Skeletal muscle tissue (tissue), 4 donors: ENCODE data around the gene SRP68. TPM values are rescaled to one million over a fixed set of nuclear protein-coding genes. Genes with fewer than 3 reads are reported as not detected.

ENCODE experiments used
- H3K27ac ChIP-seq: one replicate; pipeline ENCODE4 v1.7.0; 2013; ENCODE audit warnings: mild to moderate bottlenecking, low read depth, low read length, inconsistent platforms
- H3K27me3 ChIP-seq, 3 donors: one replicate each; pipeline ENCODE4 v1.7.0; 2013; ENCODE audit warnings: low read length in 3 of 3; ENCODE audit not compliant: control insufficient read depth in 3 of 3, insufficient read depth in 3 of 3
- H3K36me3 ChIP-seq, 3 donors: one replicate each; pipeline ENCODE4 v1.7.0; 2013; ENCODE audit warnings: low read length in 3 of 3; ENCODE audit not compliant: control insufficient read depth in 3 of 3, insufficient read depth in 3 of 3
- H3K4me1 ChIP-seq, 3 donors: one replicate each; pipeline ENCODE4 v1.7.0; 2013; ENCODE audit warnings: low read length in 3 of 3, mild to moderate bottlenecking in 3 of 3; ENCODE audit not compliant: control insufficient read depth in 3 of 3, insufficient read depth in 3 of 3
- H3K4me3 ChIP-seq, 3 donors: one replicate each; pipeline ENCODE4 v1.7.0; 2013; ENCODE audit warnings: low read length in 3 of 3
- H3K9ac ChIP-seq, 3 donors: one replicate each; pipeline ENCODE4 v1.7.0; 2013; ENCODE audit warnings: low read length in 3 of 3, mild to moderate bottlenecking in 3 of 3, moderate library complexity in 2 of 3, low read depth in 1 of 3
- H3K9me3 ChIP-seq, 3 donors: one replicate each; pipeline ENCODE4 v1.7.0; 2013; ENCODE audit warnings: low read length in 3 of 3; ENCODE audit not compliant: control insufficient read depth in 3 of 3
- total RNA-seq: library from RNA; depleted of rRNA; stranded (reverse); fragments of >200 nt; gene quantifications from one replicate; pipeline ENCODE4 v1.2.3, GENCODE V29; 2014
- donor health status: Osteomylitis.

The SRP68 gene
- total RNA-seq, 1 donor from 2014 or later: 41.8 TPM

DNA sequence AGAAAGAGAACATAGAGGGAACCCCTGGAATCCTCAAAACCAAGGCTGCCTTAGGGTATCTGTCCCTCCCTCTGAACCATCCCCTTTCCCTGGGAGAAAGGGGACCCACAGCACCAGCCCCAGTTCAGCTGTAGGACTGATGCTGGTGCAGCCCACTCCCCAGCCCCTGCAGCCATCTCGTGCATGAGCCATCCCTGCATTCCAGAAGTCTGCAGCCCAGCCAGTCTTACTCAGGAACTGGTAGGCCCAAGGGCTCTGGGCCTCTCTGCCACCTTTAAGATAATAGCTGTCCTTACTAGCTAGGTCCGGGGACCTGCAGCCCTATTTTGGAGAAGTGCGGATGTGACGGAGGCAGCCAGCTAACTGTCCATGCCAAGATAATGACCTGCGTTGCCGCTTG, 39.2 kb downstream of the SRP68 start:
- H3K36me3 ChIP-seq: peaks cover 4 to 6% (median 5%) of the 10 kb centered on the region in 3 donors
- no peak overlapping the region for H3K9ac ChIP-seq
- peaks cover 0 to 6% (median 0%) of the 10 kb centered on the region in 3 donors for H3K27me3 ChIP-seq
- H3K4me1 ChIP-seq: peaks cover 0 to 2% (median 0%) of the 10 kb centered on the region in 3 donors
- no peaks in the 10 kb centered on the region for H3K9me3 ChIP-seq
- H3K27ac ChIP-seq: no peak overlapping the region
- no peak overlapping the region for H3K4me3 ChIP-seq

DNA sequence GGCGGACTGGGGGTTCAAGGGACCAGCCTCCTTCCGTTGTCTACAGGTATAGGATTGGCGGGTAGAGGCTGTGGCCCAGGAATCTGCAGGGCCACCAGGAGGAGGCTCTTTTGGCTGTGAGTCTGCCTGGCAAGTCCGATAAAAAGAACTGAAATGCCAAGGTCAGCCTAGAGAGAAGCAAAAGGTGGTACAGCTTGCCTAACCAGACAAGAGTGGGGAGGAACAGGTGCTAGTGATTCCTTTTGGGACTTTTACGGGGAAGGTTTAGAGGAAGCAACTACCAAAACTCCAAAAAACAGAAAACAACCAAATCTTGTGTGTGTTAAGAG, 39.6 kb downstream of the SRP68 start:
- H3K9me3 ChIP-seq: no peaks in the 10 kb centered on the region
- peaks cover 2% of the 10 kb centered on the region in 3 donors for H3K36me3 ChIP-seq
- no peak overlapping the region for H3K9ac ChIP-seq
- peaks cover 0 to 2% (median 0%) of the 10 kb centered on the region in 3 donors for H3K4me1 ChIP-seq
- peaks cover 0 to 6% (median 0%) of the 10 kb centered on the region in 3 donors for H3K27me3 ChIP-seq
- no peak overlapping the region for H3K4me3 ChIP-seq
- H3K27ac ChIP-seq: no peak overlapping the region

DNA sequence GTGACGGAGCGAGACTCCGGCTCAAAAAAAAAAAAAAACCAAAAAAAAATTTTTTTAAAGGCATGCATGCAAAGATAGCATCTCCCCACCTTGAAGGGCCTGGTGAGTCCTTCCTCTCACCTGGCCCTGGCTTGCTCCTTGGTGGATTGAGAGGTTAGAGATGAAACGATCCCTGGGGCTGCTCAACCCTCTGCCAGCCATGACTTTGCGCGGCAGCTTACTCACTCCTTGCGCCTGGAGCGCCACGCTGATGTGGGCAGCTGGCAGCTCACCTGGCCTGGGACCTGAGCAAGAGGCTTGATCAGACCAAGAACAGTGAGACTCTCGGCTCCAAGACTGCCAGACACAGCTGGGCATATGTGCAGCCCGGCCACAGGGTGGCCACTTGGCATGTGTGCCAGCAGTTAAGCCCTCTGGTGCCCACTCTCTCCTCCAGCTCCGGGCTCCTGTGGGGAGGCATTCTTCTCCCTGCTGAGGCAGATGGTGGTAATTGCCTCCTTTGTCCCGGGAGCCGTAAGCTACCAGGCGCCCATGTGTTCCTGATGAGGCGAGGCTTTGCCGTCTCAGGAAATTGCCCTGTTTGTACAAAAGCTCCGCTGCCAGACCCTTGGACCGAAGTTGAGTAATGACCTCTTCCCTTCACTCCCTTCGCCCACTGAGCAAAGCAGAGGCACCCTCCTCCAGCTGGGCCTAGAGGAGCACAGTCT, 40.1 kb downstream of the SRP68 start:
- Histone ChIP-seq H3K27me3 (peaks cover 0 to 6% (median 0%) of the 10 kb centered on the region in 3 donors), H3K4me1 (peaks cover 0 to 2% (median 0%) of the 10 kb centered on the region in 3 donors), H3K4me3 (no peak overlapping the region), H3K27ac (no peak overlapping the region), H3K9me3 (no peaks in the 10 kb centered on the region), H3K36me3 (no peaks in the 10 kb centered on the region), H3K9ac (no peak overlapping the region)

DNA sequence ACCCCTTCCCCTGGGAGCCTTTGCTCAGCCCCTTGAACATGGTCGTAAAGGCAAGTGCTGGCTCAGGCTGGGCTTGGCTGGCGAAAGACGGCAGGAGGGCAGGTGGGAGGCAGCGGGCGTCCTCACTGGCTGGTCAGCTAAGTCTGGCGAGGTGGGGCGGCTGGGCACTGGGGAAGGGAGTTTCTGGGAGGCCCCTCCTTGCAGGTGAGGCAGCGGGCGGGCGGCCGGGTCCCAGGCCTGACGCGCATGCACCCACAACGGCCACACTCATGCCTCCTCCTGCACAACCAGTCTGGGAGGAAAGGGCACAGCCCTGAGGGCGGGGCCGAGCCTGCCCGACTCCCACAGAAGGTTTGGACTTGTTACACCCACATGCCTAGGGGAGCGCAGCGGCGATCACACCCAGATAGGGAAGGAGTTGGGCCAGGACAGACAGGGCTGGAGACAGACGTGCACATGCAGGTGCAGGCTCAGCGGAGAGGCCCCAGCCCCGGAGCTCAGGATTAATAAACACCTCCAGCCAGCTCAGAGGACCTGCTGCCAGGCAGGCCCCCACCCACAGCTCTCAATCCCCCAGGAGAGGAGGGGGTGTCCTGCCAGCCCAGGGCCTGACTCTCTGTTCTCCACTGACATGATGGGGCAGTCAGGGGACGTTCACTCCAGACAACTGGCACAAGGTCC, 45.0 kb downstream of the SRP68 start, which contains the start of gene EVPL:
EVPL (minus strand) TSS at position 148 of the 681 bp plus-strand sequence; CDS start at position 40, 108 bp downstream.
- H3K4me1 ChIP-seq: no peaks in the 10 kb centered on the region
- H3K4me3 ChIP-seq: no peak within 1 kb of the TSS
- no peak within 1 kb of the TSS for H3K9ac ChIP-seq
- peaks cover 0 to 9% (median 5%) of the 10 kb centered on the region in 3 donors for H3K27me3 ChIP-seq
- no peaks in the 10 kb centered on the region for H3K9me3 ChIP-seq
- H3K27ac ChIP-seq: no peak within 1 kb of the TSS
- no peaks in the 10 kb centered on the region for H3K36me3 ChIP-seq

DNA sequence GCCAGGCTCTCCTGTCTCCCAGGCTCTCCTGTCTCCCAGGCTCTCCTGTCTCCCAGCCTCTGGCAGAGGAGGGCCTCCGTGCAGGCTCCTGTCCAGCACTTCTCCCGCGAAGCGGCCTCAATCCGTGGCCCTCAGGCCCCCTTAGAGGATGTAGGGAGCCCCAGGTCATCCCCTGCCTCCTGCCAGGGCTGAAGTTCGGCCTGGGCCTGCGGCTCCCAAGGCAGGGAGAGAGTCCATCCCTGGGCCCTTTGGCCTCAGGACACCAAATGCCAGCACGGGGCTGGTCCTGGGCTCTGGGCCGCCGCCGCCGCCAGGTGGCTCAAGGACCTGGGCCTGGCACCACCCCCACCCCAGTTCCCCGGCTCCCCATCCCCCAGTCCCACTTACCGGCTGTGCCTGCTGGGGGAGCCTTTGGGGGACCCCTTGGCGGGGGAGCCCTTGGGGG, 45.6 kb downstream of the SRP68 start:
- H3K4me3 ChIP-seq: no peak overlapping the region
- H3K4me1 ChIP-seq: no peaks in the 10 kb centered on the region
- H3K27me3 ChIP-seq: peaks cover 0 to 9% (median 5%) of the 10 kb centered on the region in 3 donors
- H3K9me3 ChIP-seq: no peaks in the 10 kb centered on the region
- no peak overlapping the region for H3K27ac ChIP-seq
- H3K9ac ChIP-seq: no peak overlapping the region
- H3K36me3 ChIP-seq: no peaks in the 10 kb centered on the region

DNA sequence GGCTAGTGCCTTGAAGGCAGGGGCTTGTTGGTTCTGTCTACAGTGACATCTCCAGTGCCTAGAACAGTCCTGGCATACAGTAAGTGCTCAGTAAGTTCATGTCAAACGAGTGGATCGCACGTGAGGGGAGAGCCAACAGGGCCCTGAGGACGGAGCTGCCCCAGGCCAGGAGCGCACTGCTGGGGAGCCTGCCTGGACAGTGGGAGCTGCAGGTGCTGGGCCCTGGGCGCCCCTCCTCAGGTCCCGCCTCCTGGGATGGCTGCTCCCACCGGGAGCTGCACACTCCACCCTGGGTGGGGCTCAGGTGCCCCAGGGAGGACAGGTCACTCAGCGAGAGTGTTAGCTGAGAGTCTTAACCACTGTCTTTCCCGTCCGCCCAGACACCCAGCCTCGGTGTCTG, 47.0 kb downstream of the SRP68 start:
- Histone ChIP-seq H3K36me3 (no peaks in the 10 kb centered on the region), H3K27me3 (peaks cover 0 to 9% (median 5%) of the 10 kb centered on the region in 3 donors), H3K9me3 (no peaks in the 10 kb centered on the region), H3K4me3 (no peak overlapping the region), H3K4me1 (no peaks in the 10 kb centered on the region), H3K9ac (no peak overlapping the region), H3K27ac (no peak overlapping the region)

DNA sequence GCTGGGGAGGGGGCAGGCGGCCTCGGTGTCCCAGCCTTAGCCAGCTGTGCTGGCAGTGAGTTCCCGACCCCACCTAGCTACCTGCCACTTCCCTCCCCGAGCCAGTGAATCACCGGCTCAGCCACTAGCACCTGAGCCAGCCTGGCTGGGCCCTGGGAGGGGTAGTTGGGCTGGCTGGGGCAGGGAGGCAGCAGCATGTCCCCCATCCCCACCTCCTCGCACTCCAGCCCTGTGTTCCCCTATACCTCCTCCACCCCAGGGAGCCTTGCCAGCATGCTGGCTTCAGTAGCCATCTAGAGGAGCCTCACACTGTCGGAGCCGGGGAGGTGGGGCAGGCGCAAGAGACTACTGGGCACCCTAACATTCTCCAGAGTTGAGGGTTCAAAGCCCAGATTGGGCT, 48.0 kb downstream of the SRP68 start:
- H3K27me3 ChIP-seq: peaks cover 0 to 10% (median 5%) of the 10 kb centered on the region in 3 donors
- no peaks in the 10 kb centered on the region for H3K4me1 ChIP-seq
- no peak overlapping the region for H3K9ac ChIP-seq
- H3K9me3 ChIP-seq: no peaks in the 10 kb centered on the region
- H3K27ac ChIP-seq: no peak overlapping the region
- H3K36me3 ChIP-seq: no peaks in the 10 kb centered on the region
- H3K4me3 ChIP-seq: no peak overlapping the region

DNA sequence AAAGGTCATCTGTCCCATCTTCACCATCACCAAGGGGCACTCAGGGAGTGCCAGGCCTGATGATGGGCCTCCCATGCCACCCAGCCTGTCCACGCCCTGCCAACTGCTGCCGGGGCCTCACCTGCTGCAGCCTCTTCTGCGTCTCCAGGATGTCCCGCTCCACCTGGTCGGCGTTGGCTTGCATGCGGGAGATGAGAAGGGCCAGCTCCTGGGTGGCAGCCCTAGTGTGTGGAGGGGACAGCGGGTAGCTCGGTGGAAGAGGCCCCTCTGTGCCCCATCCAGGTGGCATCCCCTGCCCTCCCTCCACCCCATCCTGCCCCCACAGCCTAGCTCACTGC, 48.4 kb downstream of the SRP68 start:
- H3K27ac ChIP-seq: no peak overlapping the region
- H3K36me3 ChIP-seq: no peaks in the 10 kb centered on the region
- no peak overlapping the region for H3K4me3 ChIP-seq
- H3K4me1 ChIP-seq: no peaks in the 10 kb centered on the region
- H3K9ac ChIP-seq: no peak overlapping the region
- H3K9me3 ChIP-seq: no peaks in the 10 kb centered on the region
- peaks cover 0 to 8% (median 5%) of the 10 kb centered on the region in 3 donors for H3K27me3 ChIP-seq

DNA sequence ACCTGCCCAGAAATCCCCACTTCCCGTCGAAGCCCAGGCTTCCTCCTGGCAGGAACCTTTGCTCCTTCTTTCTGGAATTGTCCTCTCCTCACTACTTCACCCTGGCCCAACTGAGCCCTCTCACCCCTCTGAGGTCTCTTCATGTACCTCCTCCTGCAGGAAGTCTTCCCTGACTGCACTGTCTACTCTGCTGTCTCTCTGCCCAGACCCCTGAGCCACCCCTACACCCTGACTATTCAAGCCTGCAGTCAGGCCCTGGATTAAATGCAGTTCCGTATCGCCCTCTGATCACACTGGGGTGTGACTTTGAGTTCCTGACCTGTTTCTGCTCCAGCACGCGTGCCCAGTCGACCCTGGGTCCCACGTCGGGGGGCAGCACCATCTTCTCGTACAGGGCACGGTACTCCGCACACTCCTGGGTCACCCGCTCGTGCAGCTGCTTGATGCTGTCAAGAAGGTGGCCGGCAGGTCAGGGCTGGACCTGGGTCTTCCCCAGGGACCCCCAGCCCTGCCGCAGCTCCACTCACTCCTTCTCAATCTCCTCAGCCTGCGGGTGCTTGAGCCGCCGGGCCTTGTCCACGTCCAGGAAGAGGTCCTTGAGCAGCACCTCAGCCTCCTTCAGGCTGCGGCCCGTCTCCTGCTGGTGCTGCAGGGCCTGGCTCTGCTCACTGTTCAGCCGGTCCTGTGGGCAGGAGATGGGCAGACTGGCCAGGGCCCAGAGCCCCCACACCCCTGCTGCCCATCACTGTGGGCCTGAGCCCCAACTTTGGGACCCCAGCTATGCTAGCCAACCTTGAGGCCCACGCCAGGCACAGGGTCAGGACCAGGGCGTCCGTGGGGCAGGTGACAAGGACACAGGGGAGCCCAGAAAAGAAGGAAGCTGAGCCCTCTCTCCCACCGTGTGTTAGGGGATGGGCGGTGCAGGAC, 49.1 kb downstream of the SRP68 start:
- no peaks in the 10 kb centered on the region for H3K36me3 ChIP-seq
- H3K4me1 ChIP-seq: no peaks in the 10 kb centered on the region
- H3K9me3 ChIP-seq: no peaks in the 10 kb centered on the region
- H3K27me3 ChIP-seq: peaks cover 0 to 8% (median 5%) of the 10 kb centered on the region in 3 donors
- no peak overlapping the region for H3K9ac ChIP-seq
- H3K27ac ChIP-seq: no peak overlapping the region
- no peak overlapping the region for H3K4me3 ChIP-seq
